Trophoblast cell (in vitro differentiated cells and primary cell): Measurements from ENCODE around the gene THRB.

Experiments used
- DNase-seq, 2 donors: peaks; one replicate each; pipeline ENCODE4 v3.0.0-alpha.2; 2016
- H2AFZ ChIP-seq: 2 replicates; pipeline ENCODE4 v1.6.1; 2013; ENCODE audit warnings: low read length, moderate library complexity, mild to moderate bottlenecking; ENCODE audit not compliant: insufficient read depth, poor library complexity
- H2AK5ac ChIP-seq: 2 replicates; pipeline ENCODE4 v1.6.1; 2013; ENCODE audit warnings: mild to moderate bottlenecking, low read length
- H2BK120ac ChIP-seq: 2 replicates; pipeline ENCODE4 v1.6.1; 2013; ENCODE audit warnings: low read length, mild to moderate bottlenecking, moderate library complexity; ENCODE audit not compliant: insufficient read depth, poor library complexity
- H2BK12ac ChIP-seq: 2 replicates; pipeline ENCODE4 v1.6.1; 2013; ENCODE audit warnings: mild to moderate bottlenecking, low read length, moderate library complexity
- H2BK5ac ChIP-seq: 2 replicates; pipeline ENCODE4 v1.6.1; 2013; ENCODE audit warnings: low read length, low read depth, moderate library complexity, mild to moderate bottlenecking; ENCODE audit not compliant: poor library complexity
- H3K14ac ChIP-seq: 2 replicates; pipeline ENCODE4 v1.6.1; 2013; ENCODE audit warnings: mild to moderate bottlenecking, low read length
- H3K18ac ChIP-seq: 2 replicates; pipeline ENCODE4 v1.6.1; 2013; ENCODE audit warnings: mild to moderate bottlenecking, low read length
- H3K23ac ChIP-seq: 2 replicates; pipeline ENCODE4 v1.6.1; 2013; ENCODE audit warnings: low read length
- H3K27ac ChIP-seq: 2 replicates; pipeline ENCODE4 v1.5.1; 2013; ENCODE audit warnings: low read depth, mild to moderate bottlenecking, inconsistent platforms, low read length, moderate library complexity
- H3K27me3 ChIP-seq: 2 replicates; pipeline ENCODE4 v1.6.1; 2013; ENCODE audit warnings: inconsistent platforms, mild to moderate bottlenecking, low read length, moderate library complexity; ENCODE audit not compliant: insufficient read depth
- H3K36me3 ChIP-seq, 2 experiments: 1 replicate in 1 of 2; 2 replicates in 1 of 2; pipeline ENCODE4 v1.6.1; 2013; ENCODE audit warnings: low read length in 2 of 2, mild to moderate bottlenecking in 2 of 2, moderate library complexity in 1 of 2; ENCODE audit not compliant: insufficient read depth in 2 of 2, control insufficient read depth in 1 of 2
- H3K4ac ChIP-seq: 2 replicates; pipeline ENCODE4 v1.6.1; 2013; ENCODE audit warnings: low read depth, mild to moderate bottlenecking, low read length, moderate library complexity
- H3K4me1 ChIP-seq, 2 experiments: 1 replicate in 1 of 2; 2 replicates in 1 of 2; pipeline ENCODE4 v1.6.1; 2013; ENCODE audit warnings: low read length in 2 of 2, mild to moderate bottlenecking in 2 of 2, moderate library complexity in 1 of 2; ENCODE audit not compliant: insufficient read depth in 2 of 2, control insufficient read depth in 1 of 2
- H3K4me2 ChIP-seq: 2 replicates; pipeline ENCODE4 v1.6.1; 2013; ENCODE audit warnings: inconsistent platforms, mild to moderate bottlenecking, low read length, moderate library complexity
- H3K4me3 ChIP-seq: 2 replicates; pipeline ENCODE4 v1.5.1; 2013; ENCODE audit warnings: mild to moderate bottlenecking, low read depth, low read length, inconsistent platforms
- H3K79me1 ChIP-seq: one replicate; pipeline ENCODE4 v1.6.1; 2013; ENCODE audit warnings: low read length
- H3K79me2 ChIP-seq: 2 replicates; pipeline ENCODE4 v1.6.1; 2013; ENCODE audit warnings: low read length, mild to moderate bottlenecking; ENCODE audit not compliant: control insufficient read depth, insufficient read depth, poor library complexity
- H3K9ac ChIP-seq: 2 replicates; pipeline ENCODE4 v1.6.1; 2013; ENCODE audit warnings: mild to moderate bottlenecking, low read length
- H3K9me3 ChIP-seq: 2 replicates; pipeline ENCODE4 v1.6.1; 2013; ENCODE audit warnings: low read depth, mild to moderate bottlenecking, control low read depth, inconsistent platforms, low read length; ENCODE audit not compliant: insufficient read depth
- H4K12ac ChIP-seq: 2 replicates; pipeline ENCODE4 v1.6.1; 2013; ENCODE audit warnings: low read depth, mild to moderate bottlenecking, low read length, moderate library complexity
- H4K8ac ChIP-seq: 2 replicates; pipeline ENCODE4 v1.6.1; 2013; ENCODE audit warnings: low read depth, mild to moderate bottlenecking, low read length, moderate library complexity
- H4K91ac ChIP-seq: one replicate; pipeline ENCODE4 v1.6.1; 2013; ENCODE audit warnings: low read depth, mild to moderate bottlenecking, low read length, moderate library complexity
- WGBS: extraction: QIAGEN DNeasy Blood & Tissue Kit; methylation state at CpG from one replicate; pipeline ENCODE4 v1.1.7; 2013; ENCODE audit warnings: missing lambda C conversion rate; ENCODE audit not compliant: insufficient read length, insufficient coverage; ENCODE audit errors: extremely low coverage; 5-methylcytosine and 5-hydroxymethylcytosine counted together

The THRB gene

GRCh38 chr3:24128199-24129005 lies 366.2 kb downstream of the THRB start:
- Histone ChIP-seq H3K18ac (no peak overlapping the region), H2AFZ (no peak overlapping the region), H3K23ac (no peak overlapping the region), H3K4me2 (no peak overlapping the region), H2BK120ac (no peak overlapping the region), H4K12ac (no peak overlapping the region), H3K14ac (no peak overlapping the region), H2BK5ac (no peak overlapping the region), H3K9me3 (no peaks in the 10 kb centered on the region), H3K79me2 (no peaks in the 10 kb centered on the region), H2AK5ac (no peak overlapping the region), H3K36me3 (peaks cover 21 to 39% of the 10 kb centered on the region in 2 experiments), H3K79me1 (no peaks in the 10 kb centered on the region), H3K27me3 (no peaks in the 10 kb centered on the region), H3K27ac (no peak overlapping the region), H4K91ac (no peak overlapping the region), H3K9ac (no peak overlapping the region), H3K4me3 (no peak overlapping the region), H4K8ac (no peak overlapping the region), H2BK12ac (no peak overlapping the region), H3K4me1 (no peaks in the 10 kb centered on the region), H3K4ac (no peak overlapping the region)
- DNase-seq, result no peak
- no CpG with 5 or more reads among the region's 4 CpGs for WGBS

GRCh38 chr3:24123596-24123995 lies 371.1 kb downstream of the THRB start:
- H3K9me3 ChIP-seq, result no peaks in the 10 kb centered on the region
- H3K14ac ChIP-seq, result no peak overlapping the region
- no peak overlapping the region for H2BK12ac ChIP-seq
- H3K23ac ChIP-seq, result no peak overlapping the region
- no peak overlapping the region for H3K27ac ChIP-seq
- H3K79me2 ChIP-seq, result no peaks in the 10 kb centered on the region
- no peaks in the 10 kb centered on the region for H3K27me3 ChIP-seq
- H2AK5ac ChIP-seq, result no peak overlapping the region
- H3K4ac ChIP-seq, result no peak overlapping the region
- no peak overlapping the region for H4K91ac ChIP-seq
- H4K8ac ChIP-seq, result no peak overlapping the region
- H3K36me3 ChIP-seq, result peaks cover 22 to 37% of the 10 kb centered on the region in 2 experiments
- H2AFZ ChIP-seq, result no peak overlapping the region
- H3K9ac ChIP-seq, result no peak overlapping the region
- no peaks in the 10 kb centered on the region for H3K79me1 ChIP-seq
- no peak overlapping the region for H3K4me3 ChIP-seq
- no peak overlapping the region for H2BK5ac ChIP-seq
- H3K18ac ChIP-seq, result no peak overlapping the region
- no CpG with 5 or more reads among the region's 1 CpG for WGBS
- H2BK120ac ChIP-seq, result no peak overlapping the region
- peak; percentile 16 to 47 for DNase-seq
- H4K12ac ChIP-seq, result no peak overlapping the region
- no peaks in the 10 kb centered on the region for H3K4me1 ChIP-seq
- no peak overlapping the region for H3K4me2 ChIP-seq

DNA sequence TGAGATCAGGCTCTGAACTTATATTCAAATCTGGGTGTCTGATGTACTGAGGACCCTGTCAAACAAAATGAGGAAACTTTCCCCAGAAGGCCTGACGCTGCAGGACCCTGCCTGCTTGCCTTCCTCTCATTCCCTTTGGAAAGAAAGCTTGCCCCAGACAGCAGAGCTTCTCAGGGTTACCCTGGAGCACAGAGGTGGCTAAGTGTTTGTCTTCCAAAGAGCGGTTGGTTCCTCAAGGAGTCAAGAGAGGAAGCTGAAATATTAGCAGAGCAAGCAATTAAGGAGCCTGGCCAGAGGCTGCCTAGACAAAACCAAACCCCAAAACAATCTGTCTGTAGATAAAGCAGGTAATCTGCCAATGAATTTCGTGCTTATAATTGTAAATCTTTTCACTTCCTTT lies 374.2 kb downstream of the THRB start:
- H3K9ac ChIP-seq, result no peak overlapping the region
- no peak overlapping the region for H4K8ac ChIP-seq
- no peak overlapping the region for H2AFZ ChIP-seq
- H3K79me2 ChIP-seq, result no peaks in the 10 kb centered on the region
- H2AK5ac ChIP-seq, result no peak overlapping the region
- H2BK120ac ChIP-seq, result no peak overlapping the region
- no peak for DNase-seq
- H3K9me3 ChIP-seq, result no peaks in the 10 kb centered on the region
- H3K23ac ChIP-seq, result no peak overlapping the region
- H3K27ac ChIP-seq, result no peak overlapping the region
- no peak overlapping the region for H3K4ac ChIP-seq
- H3K79me1 ChIP-seq, result no peaks in the 10 kb centered on the region
- no peak overlapping the region for H4K12ac ChIP-seq
- no peaks in the 10 kb centered on the region for H3K4me1 ChIP-seq
- no peak overlapping the region for H2BK12ac ChIP-seq
- no peaks in the 10 kb centered on the region for H3K27me3 ChIP-seq
- H3K4me2 ChIP-seq, result no peak overlapping the region
- no peak overlapping the region for H4K91ac ChIP-seq
- H3K4me3 ChIP-seq, result no peak overlapping the region
- no peak overlapping the region for H2BK5ac ChIP-seq
- no peak overlapping the region for H3K14ac ChIP-seq
- peaks cover 10 to 25% of the 10 kb centered on the region in 2 experiments for H3K36me3 ChIP-seq
- no CpG with 5 or more reads among the region's 3 CpGs for WGBS
- H3K18ac ChIP-seq, result no peak overlapping the region

DNA sequence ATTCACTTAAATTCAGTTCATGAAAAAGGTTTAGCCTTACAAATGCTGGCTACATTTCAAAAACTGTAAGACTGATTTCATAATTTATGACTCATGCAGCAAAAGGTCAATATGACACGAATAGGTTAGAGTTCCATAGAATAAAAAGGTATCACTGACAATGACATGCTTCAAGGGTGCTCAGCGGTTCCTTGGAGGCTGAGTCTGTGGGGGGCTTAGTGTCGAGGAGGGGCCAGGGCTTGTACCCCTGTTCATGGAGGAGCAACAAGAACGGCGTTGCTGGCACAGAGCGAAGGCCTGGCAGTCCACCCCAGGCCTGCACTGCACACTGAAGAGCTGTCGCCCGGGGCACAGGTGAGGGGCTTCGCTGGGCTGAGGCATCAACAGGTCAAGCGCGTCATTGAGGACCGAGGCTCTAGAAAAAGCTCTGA lies 375.3 kb downstream of the THRB start:
- H2BK12ac ChIP-seq, result no peak overlapping the region
- no peak overlapping the region for H3K9ac ChIP-seq
- H2BK120ac ChIP-seq, result no peak overlapping the region
- no peaks in the 10 kb centered on the region for H3K79me1 ChIP-seq
- no peaks in the 10 kb centered on the region for H3K27me3 ChIP-seq
- no peak overlapping the region for H3K18ac ChIP-seq
- peaks cover 10 to 25% of the 10 kb centered on the region in 2 experiments for H3K36me3 ChIP-seq
- DNase-seq, result peak in 1 of 2 donors; percentile 48
- H4K91ac ChIP-seq, result no peak overlapping the region
- H2AK5ac ChIP-seq, result no peak overlapping the region
- no peaks in the 10 kb centered on the region for H3K4me1 ChIP-seq
- no peak overlapping the region for H3K14ac ChIP-seq
- no peak overlapping the region for H3K4me2 ChIP-seq
- H3K23ac ChIP-seq, result no peak overlapping the region
- H3K79me2 ChIP-seq, result no peaks in the 10 kb centered on the region
- no peak overlapping the region for H4K8ac ChIP-seq
- H4K12ac ChIP-seq, result no peak overlapping the region
- H3K4me3 ChIP-seq, result no peak overlapping the region
- no peak overlapping the region for H2AFZ ChIP-seq
- H3K27ac ChIP-seq, result no peak overlapping the region
- no CpG with 5 or more reads among the region's 12 CpGs for WGBS
- H3K9me3 ChIP-seq, result no peaks in the 10 kb centered on the region
- H2BK5ac ChIP-seq, result no peak overlapping the region
- H3K4ac ChIP-seq, result no peak overlapping the region
